GM12878 (cell line): Measurements from ENCODE around the gene CFAP91. TPM values are rescaled to one million over a fixed set of nuclear protein-coding genes. Genes with fewer than 3 reads are reported as not detected.

Source experiments
- ATAC-seq: fragments of 200-7000 bp; cut with Tn5 transposase; 3 replicates; pipeline ENCODE4 v1.9.1; 2020; ENCODE audit warnings: mild to moderate bottlenecking, moderate library complexity
- BruUV-seq: library from RNA; stranded (reverse); fragments of 400-500 nt; replicated peaks from 2 replicates; lab custom pipeline; 2021; lab: Mats Ljungman, UMichigan
- CTCF ChIA-PET: fragments of 300-600 bp; sonication (Branson Sonifier 250); formaldehyde crosslinking; extraction: SDS; loops from one replicate; lab custom pipeline; 2021; ENCODE audit warnings: inconsistent platforms; lab: Yijun Ruan, JAX
- POLR2A ChIA-PET: fragments of 350-600 bp; formaldehyde crosslinking; extraction: SDS; loops from one replicate; lab custom pipeline; 2021; ENCODE audit warnings: inconsistent platforms; lab: Charles Lee
- RAD21 ChIA-PET: fragments of 300-600 bp; sonication (Branson Sonifier 250); formaldehyde crosslinking; loops from one replicate; lab custom pipeline; 2023; ENCODE audit warnings: antibody characterized with exemption; ENCODE audit not compliant: unreplicated experiment; lab: Charles Lee
- SMC1A ChIA-PET: fragments of 300-600 bp; sonication (Branson Sonifier 250); formaldehyde crosslinking; loops from one replicate; lab custom pipeline; 2023; ENCODE audit not compliant: unreplicated experiment, uncharacterized antibody; lab: Charles Lee
- DNase-seq: peaks from one replicate; pipeline ENCODE4 v3.0.0-alpha.2; 2011; ENCODE audit warnings: low read depth, low spot score
- FAIRE-seq: peaks from 3 replicates; lab custom pipeline; 2011; peaks lifted over from hg19 to GRCh38; lab: Jason Lieb, UNC
- H2AFZ ChIP-seq: 2 replicates; pipeline ENCODE4 v1.6.0; 2011; ENCODE audit warnings: low read depth, low read length, control low read depth; ENCODE audit not compliant: control insufficient read depth
- H3K27ac ChIP-seq: 2 replicates; pipeline ENCODE4 v1.5.1; 2011; ENCODE audit warnings: control low read depth; ENCODE audit not compliant: control insufficient read depth, insufficient read depth
- H3K27me3 ChIP-seq, 2 experiments: replicated peaks in 1 of 2; 2 replicates each; pipeline versions ENCODE4 v1.6.0 to v1.6.1; 2011; ENCODE audit warnings: low read length in 1 of 2; ENCODE audit not compliant: control insufficient read depth in 2 of 2, insufficient read depth in 2 of 2
- H3K36me3 ChIP-seq, 2 experiments: 2 replicates each; pipeline ENCODE4 v1.5.1; 2011; ENCODE audit warnings: low read length in 1 of 2; ENCODE audit not compliant: control insufficient read depth in 2 of 2, insufficient read depth in 2 of 2
- H3K4me1 ChIP-seq: 2 replicates; pipeline ENCODE4 v1.6.1; 2011; ENCODE audit warnings: mild to moderate bottlenecking, low read length, moderate library complexity, mixed read lengths; ENCODE audit not compliant: control insufficient read depth, insufficient read depth
- H3K4me2 ChIP-seq: 2 replicates; pipeline ENCODE4 v1.6.0; 2011; ENCODE audit warnings: control low read depth; ENCODE audit not compliant: control insufficient read depth, insufficient read depth
- H3K4me3 ChIP-seq: fragments of 200-600 bp; sonication (generic); 2 replicates; pipeline ENCODE4 v1.5.1; 2016
- H3K79me2 ChIP-seq: 2 replicates; pipeline ENCODE4 v1.6.0; 2011; ENCODE audit warnings: low read length; ENCODE audit not compliant: control insufficient read depth, insufficient read depth
- H3K9ac ChIP-seq: 2 replicates; pipeline ENCODE4 v1.8.0; 2011; ENCODE audit warnings: low read length, control low read depth, mixed read lengths; ENCODE audit not compliant: control insufficient read depth, insufficient read depth
- H3K9me3 ChIP-seq: replicated peaks from 3 replicates; pipeline ENCODE4 v1.5.1; 2011; ENCODE audit warnings: mild to moderate bottlenecking, low read length; ENCODE audit not compliant: control insufficient read depth, insufficient read depth
- H4K20me1 ChIP-seq: 2 replicates; pipeline ENCODE4 v1.6.0; 2011; ENCODE audit not compliant: control insufficient read depth, insufficient read depth
- CUX1 ChIP-seq: IDR thresholded peaks from 2 replicates; pipeline ENCODE4 v1.6.1; 2012; ENCODE audit warnings: improper control_type of control experiment, low read depth, low read length; ENCODE audit not compliant: insufficient replicate concordance
- FOXK2 ChIP-seq: fragments of 450-650 bp; IDR thresholded peaks from 2 replicates; pipeline ENCODE4 v1.6.1; 2017; ENCODE audit warnings: mild to moderate bottlenecking, moderate library complexity
- GABPA ChIP-seq: IDR thresholded peaks from 2 replicates; pipeline ENCODE4 v1.6.1; 2014; ENCODE audit warnings: antibody characterized with exemption, low read depth, mild to moderate bottlenecking, inconsistent platforms
- RAD21 ChIP-seq: IDR thresholded peaks from 2 replicates; pipeline ENCODE4 v1.6.1; 2011; ENCODE audit warnings: mild to moderate bottlenecking, low read depth, low read length, moderate library complexity; ENCODE audit not compliant: insufficient read depth
- WGBS: methylation state at CpG from one replicate; pipeline ENCODE4 v1.1.6; 2016; ENCODE audit warnings: low lambda C conversion rate; ENCODE audit not compliant: insufficient replicate concordance, insufficient coverage; ENCODE audit errors: missing lambda C conversion rate; 5-methylcytosine and 5-hydroxymethylcytosine counted together
- in situ Hi-C: fragments of 300-500 bp; cut with MboI; formaldehyde crosslinking; loops from 9 replicates; pipeline ENCODE4 v1.14.3; 2018; ENCODE audit warnings: mixed read lengths
- intact Hi-C: fragments of 100-400 bp; cut with micrococcal nuclease; formaldehyde crosslinking; loops from one replicate; pipeline ENCODE4 v1.14.2; 2022; ENCODE audit not compliant: unreplicated experiment
- polyA plus RNA-seq, 11 experiments: library from polyadenylated mRNA; depleted of rRNA in 4 of 11; unstranded in 6 of 11; stranded (reverse) in 5 of 11; fragments of >200 nt; fragmentation: Nextera tagmentation in 4 of 11; fragmentation: Illumina TruSeq in 1 of 11; extraction: Ambion mirVana in 4 of 11; extraction: Trizol in 1 of 11; gene quantifications; 1 replicate in 1 of 11; 2 replicates in 10 of 11; pipeline versions ENCODE4 v1.2.1 to v1.2.3, GENCODE V29; 2011 to 2016; ENCODE audit warnings: inconsistent platforms in 2 of 11, missing spikeins in 2 of 11, low read depth in 1 of 11
- total RNA-seq, 4 experiments: library from RNA; depleted of rRNA in 3 of 4; stranded (reverse); fragments of >200 nt in 3 of 4; fragmentation: Illumina TruSeq in 1 of 4; extraction: Trizol in 1 of 4; gene quantifications; 2 replicates each; pipeline versions ENCODE4 v1.2.1 to v1.2.3, GENCODE V29; 2013 to 2021
- TF ChIP-seq, protein P1 (sequence below): fragments of 450-650 bp; IDR thresholded peaks from 2 replicates; pipeline ENCODE4 v1.6.1; 2017; ENCODE audit warnings: antibody characterized with exemption, mild to moderate bottlenecking, moderate library complexity
- TF ChIP-seq, protein P2 (sequence below): fragments of 450-650 bp; IDR thresholded peaks from 2 replicates; pipeline ENCODE4 v1.6.1; 2017; ENCODE audit warnings: mild to moderate bottlenecking, moderate library complexity

The CFAP91 gene
- total and polyA plus RNA-seq, 10 of the 15 experiments (the other 5 are each of a cell fraction or from before 2014, with no cell fraction given): 0.03 to 2.2 (median 0.92) TPM

DNA sequence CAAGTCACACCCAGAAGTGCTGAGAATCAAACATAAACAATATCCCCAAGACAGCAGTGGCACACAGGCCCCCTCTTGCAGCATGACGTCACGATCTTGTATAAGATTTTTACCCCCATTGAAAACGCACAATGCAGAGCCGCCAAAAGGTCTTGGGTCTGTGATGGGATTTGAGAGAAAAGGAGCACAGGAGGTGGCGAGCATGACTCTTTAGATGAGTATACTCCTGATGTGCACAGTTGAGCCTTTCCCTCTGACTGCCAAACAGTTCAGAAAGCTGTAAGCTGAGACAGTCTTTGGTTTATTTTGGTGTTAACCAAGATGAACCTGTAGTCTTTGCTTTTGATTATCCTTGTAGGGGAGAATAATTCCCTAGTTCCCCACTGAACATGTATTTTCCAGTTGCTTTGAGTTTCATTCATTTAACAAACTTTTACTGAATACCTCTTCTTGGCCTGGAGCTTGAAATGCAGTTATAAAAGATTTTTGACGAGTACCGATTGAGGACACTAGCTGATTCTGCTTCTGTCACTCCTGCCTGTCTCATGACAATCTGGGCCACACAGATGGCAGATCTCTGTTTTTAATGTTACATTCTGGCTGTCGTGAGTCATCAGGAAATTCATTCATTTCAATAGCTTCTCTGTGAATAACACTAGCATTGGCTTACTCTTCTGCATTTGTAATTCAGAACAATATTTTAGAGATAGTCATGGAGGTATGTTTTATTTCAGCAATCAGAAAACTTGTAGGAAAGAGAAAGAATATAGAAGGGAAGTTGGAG, 28.9 kb downstream of the CFAP91 start:
- Histone ChIP-seq H2AFZ (no peak overlapping the region), H3K4me1 (no peaks in the 10 kb centered on the region), H3K4me2 (no peak overlapping the region), H3K36me3 (no peaks in the 10 kb centered on the region), H3K27ac (no peak overlapping the region), H3K9me3 (no peaks in the 10 kb centered on the region), H3K27me3 (no peaks in the 10 kb centered on the region), H3K79me2 (no peaks in the 10 kb centered on the region), H3K4me3 (no peak overlapping the region), H3K9ac (no peak overlapping the region), H4K20me1 (no peaks in the 10 kb centered on the region)
- FAIRE-seq (no peak), DNase-seq (no peak), ATAC-seq (no peak)
- RAD21 ChIA-PET: no interaction called here
- intact Hi-C loops: no loop called here
- CTCF ChIA-PET: interaction anchor here (0.9 to 1.4 kb wide), 3 partner anchors 11 to 41 kb away, joined by 3 to 6 read pairs (median 5); no protein-coding TSS in a partner anchor
- BruUV-seq: no TSS peak
- POLR2A ChIA-PET: no interaction called here
- TF ChIP-seq RAD21 (no peak), FOXK2 (no peak), GABPA (no peak), CUX1 (no peak)
- TF ChIP-seq, protein P1, sequence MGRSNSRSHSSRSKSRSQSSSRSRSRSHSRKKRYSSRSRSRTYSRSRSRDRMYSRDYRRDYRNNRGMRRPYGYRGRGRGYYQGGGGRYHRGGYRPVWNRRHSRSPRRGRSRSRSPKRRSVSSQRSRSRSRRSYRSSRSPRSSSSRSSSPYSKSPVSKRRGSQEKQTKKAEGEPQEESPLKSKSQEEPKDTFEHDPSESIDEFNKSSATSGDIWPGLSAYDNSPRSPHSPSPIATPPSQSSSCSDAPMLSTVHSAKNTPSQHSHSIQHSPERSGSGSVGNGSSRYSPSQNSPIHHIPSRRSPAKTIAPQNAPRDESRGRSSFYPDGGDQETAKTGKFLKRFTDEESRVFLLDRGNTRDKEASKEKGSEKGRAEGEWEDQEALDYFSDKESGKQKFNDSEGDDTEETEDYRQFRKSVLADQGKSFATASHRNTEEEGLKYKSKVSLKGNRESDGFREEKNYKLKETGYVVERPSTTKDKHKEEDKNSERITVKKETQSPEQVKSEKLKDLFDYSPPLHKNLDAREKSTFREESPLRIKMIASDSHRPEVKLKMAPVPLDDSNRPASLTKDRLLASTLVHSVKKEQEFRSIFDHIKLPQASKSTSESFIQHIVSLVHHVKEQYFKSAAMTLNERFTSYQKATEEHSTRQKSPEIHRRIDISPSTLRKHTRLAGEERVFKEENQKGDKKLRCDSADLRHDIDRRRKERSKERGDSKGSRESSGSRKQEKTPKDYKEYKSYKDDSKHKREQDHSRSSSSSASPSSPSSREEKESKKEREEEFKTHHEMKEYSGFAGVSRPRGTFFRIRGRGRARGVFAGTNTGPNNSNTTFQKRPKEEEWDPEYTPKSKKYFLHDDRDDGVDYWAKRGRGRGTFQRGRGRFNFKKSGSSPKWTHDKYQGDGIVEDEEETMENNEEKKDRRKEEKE: no peak
- TF ChIP-seq, protein P2, sequence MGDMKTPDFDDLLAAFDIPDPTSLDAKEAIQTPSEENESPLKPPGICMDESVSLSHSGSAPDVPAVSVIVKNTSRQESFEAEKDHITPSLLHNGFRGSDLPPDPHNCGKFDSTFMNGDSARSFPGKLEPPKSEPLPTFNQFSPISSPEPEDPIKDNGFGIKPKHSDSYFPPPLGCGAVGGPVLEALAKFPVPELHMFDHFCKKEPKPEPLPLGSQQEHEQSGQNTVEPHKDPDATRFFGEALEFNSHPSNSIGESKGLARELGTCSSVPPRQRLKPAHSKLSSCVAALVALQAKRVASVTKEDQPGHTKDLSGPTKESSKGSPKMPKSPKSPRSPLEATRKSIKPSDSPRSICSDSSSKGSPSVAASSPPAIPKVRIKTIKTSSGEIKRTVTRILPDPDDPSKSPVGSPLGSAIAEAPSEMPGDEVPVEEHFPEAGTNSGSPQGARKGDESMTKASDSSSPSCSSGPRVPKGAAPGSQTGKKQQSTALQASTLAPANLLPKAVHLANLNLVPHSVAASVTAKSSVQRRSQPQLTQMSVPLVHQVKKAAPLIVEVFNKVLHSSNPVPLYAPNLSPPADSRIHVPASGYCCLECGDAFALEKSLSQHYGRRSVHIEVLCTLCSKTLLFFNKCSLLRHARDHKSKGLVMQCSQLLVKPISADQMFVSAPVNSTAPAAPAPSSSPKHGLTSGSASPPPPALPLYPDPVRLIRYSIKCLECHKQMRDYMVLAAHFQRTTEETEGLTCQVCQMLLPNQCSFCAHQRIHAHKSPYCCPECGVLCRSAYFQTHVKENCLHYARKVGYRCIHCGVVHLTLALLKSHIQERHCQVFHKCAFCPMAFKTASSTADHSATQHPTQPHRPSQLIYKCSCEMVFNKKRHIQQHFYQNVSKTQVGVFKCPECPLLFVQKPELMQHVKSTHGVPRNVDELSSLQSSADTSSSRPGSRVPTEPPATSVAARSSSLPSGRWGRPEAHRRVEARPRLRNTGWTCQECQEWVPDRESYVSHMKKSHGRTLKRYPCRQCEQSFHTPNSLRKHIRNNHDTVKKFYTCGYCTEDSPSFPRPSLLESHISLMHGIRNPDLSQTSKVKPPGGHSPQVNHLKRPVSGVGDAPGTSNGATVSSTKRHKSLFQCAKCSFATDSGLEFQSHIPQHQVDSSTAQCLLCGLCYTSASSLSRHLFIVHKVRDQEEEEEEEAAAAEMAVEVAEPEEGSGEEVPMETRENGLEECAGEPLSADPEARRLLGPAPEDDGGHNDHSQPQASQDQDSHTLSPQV: no peak
- in situ Hi-C loops: no loop called here
- SMC1A ChIA-PET: interaction anchor here (1.1 to 1.9 kb wide), 3 partner anchors 10 to 131 kb away, joined by 3 to 8 read pairs (median 5); no protein-coding TSS in a partner anchor
- WGBS: 60% methylated on average over 8 of the region's 8 CpGs
